HG02798 (cell line): ENCODE data around the gene SZT2.
"Not testable (repeated sequence)": the region's sequence is repeated elsewhere in the genome, so short reads cannot be mapped to it uniquely, and the experiment has no call there.

Experiments
- ATAC-seq: cut with Tn5 transposase; IDR thresholded peaks from one replicate; pipeline ENCODE4 v1.9.1; 2021; ENCODE audit warnings: mild to moderate bottlenecking; ENCODE audit not compliant: unreplicated experiment, poor library complexity

SZT2 gene

GRCh38 chr1:43475611-43476401 is 86.1 kb downstream of the SZT2 start:
- not testable (repeated sequence) for ATAC-seq

DNA sequence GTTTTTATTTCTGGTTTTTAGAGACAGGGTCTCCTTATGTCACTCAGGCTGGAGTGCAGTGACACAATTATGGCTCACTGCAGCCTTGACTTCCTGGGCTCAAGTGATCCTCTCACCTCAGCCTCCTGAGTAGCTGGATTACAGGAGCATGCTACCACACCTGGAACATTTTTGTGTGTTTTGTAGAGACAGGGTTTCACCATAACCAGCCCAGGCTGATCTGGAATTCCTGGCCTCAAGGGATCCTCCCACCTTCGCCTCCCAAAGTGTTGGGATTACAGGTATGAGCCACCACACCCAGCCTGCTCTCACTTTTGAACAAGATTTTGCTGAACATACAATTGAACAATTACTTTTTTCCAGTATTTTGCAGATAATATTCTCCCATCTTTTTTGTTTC is 88.0 kb downstream of the SZT2 start:
- ATAC-seq, result no peak

DNA sequence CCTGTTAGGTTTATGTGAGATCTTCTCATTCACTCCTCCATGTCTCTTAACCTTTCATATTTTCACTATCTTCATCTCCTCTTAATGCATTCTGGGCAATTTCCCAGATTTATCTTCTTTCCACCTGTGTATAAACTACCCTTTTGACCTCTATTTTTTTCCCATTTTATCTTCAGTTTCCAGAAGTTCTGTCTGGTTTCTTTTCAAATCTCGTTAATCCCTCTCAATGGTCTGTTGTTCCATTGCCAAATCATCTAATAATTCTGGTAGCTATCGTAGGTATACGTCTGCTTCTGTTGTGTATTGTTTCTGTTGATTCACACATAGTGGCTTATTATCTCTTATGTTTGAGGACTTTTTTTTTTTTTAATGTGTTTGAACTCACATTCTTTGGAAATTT is 89.7 kb downstream of the SZT2 start:
- ATAC-seq, result no peak

DNA sequence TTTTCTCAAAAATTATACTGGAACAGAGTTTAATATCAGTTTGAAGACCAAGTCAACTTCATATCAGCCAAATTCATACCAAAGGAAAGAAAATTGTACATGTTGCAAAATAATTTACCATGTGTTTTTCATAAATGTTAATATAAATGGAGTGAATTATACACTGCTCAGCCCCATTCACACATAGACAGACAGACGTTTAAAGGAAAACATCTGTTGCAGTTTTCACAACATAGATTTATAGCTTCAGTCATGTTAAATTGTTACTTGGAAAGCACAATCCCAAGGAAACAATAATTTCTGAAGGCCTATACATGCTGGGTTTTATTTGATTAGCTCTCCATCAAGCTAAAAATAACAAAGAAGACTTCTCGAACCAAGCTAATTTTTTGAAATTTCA is 91.8 kb downstream of the SZT2 start:
- ATAC-seq, result no peak

DNA sequence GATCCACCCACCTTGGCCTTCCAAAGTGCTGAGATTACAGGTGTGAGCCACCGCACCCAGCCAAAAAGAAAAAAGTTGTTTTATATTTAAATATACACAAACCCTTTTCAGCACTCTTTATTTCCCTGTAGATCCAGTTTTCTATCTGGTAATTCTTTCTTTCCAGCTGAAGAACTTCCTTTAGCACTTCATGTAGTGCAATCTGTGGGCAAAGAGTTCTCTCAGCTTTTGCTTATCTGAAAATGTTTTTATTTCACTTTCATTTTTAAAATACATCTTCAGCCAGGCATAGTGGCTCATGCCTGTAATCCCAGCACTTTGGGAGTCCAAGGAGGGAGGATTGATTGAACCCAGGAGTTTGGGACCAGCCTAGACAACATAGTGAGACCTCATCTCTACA is 92.5 kb downstream of the SZT2 start:
- no peak for ATAC-seq

GRCh38 chr1:43484367-43484766 is 94.7 kb downstream of the SZT2 start:
- no peak for ATAC-seq

- ATAC-seq, result no peak
These were observed 98.5 kb downstream of the SZT2 start for GRCh38 chr1:43488165-43488564.

DNA sequence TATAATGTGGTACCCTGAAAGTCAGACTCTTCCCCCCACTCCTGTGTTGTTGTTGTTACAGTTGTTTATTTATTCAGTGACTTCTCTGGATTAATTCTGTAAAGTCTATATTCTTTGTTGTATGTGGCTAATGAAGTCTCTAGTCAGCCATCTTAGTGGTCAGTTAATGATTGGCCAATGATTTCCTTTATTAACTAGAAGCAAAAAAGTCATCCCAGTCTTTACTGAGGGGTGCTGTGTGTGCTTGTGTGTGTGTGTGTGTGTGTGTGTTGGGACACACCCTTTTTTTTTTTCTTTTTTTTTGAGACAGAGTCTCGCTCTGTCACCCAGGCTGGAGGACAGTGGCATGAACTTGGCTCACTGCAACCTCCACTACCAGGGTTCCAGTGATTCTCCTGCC is 101.4 kb downstream of the SZT2 start:
- no peak for ATAC-seq

- no peak for ATAC-seq
These were observed 103.1 kb downstream of the SZT2 start for GRCh38 chr1:43492826-43493225.

GRCh38 chr1:43493661-43494450 is 104.2 kb downstream of the SZT2 start:
- no peak for ATAC-seq

DNA sequence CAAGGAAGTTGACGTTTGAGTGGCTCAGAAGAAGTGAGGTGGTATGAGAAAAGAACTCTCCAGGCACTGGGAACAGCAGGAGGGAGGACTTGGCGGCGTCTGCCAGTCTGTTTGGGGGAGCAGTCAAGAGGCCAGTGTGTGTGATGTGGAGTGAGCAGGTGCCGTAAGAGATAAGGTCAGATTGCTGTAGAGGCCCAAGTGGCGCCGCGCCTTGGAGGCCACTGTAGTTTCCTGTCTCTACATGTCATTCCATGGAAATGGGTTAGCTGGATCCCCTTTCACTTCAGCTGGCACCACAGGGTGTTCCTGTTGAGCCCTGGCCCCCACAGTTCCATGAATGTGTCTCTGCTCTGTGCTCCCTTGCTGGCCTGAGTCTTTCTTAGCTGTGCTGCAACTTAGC is 105.5 kb downstream of the SZT2 start:
- ATAC-seq, result no peak

DNA sequence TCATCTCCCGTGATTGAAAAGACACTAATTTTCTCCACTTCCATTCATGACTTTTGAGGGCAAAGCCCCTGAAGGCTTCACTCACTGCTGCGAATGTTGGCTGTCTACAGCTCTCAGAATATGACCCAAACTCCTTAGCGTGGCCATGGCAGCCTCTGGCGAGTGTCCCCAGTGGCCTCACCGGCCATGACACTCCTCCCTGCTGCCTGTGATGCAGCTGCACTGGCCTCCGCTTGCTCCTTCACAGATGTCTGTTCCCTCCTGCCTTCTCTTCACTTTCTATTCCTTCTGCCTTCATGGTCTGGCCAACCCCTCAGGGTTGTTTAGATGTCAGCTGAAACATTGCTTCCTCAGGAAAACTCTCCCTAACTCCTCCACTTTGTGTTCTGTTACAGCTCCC is 110.2 kb downstream of the SZT2 start:
- no peak for ATAC-seq

GRCh38 chr1:43501806-43502205 is 112.1 kb downstream of the SZT2 start:
- not testable (repeated sequence) for ATAC-seq

GRCh38 chr1:43503534-43503933 is 113.8 kb downstream of the SZT2 start:
- ATAC-seq, result no peak
